EL (cell line): ENCODE data around the gene SNX10.

Experiments
- DNase-seq: peaks from one replicate; pipeline ENCODE4 v3.0.0-alpha.2; 2016

Gene SNX10

GRCh38 chr7:26305090-26305868 is 13.6 kb downstream of the SNX10 start:
- DNase-seq = no peak

GRCh38 chr7:26305869-26306665 is 14.4 kb downstream of the SNX10 start:
- no peak for DNase-seq

- no peak for DNase-seq
These were observed 15.1 kb downstream of the SNX10 start for GRCh38 chr7:26306790-26307189.

GRCh38 chr7:26307226-26307625 is 15.6 kb downstream of the SNX10 start:
- peak; percentile 11 for DNase-seq

GRCh38 chr7:26307791-26308190 is 16.1 kb downstream of the SNX10 start:
- no peak for DNase-seq

GRCh38 chr7:26308551-26308950 is 16.9 kb downstream of the SNX10 start:
- DNase-seq = no peak

GRCh38 chr7:26309089-26309488 is 17.4 kb downstream of the SNX10 start:
- no peak for DNase-seq

GRCh38 chr7:26311798-26312197 is 20.1 kb downstream of the SNX10 start:
- no peak for DNase-seq

GRCh38 chr7:26317211-26317610 is 25.5 kb downstream of the SNX10 start:
- no peak for DNase-seq

GRCh38 chr7:26318921-26319320 is 27.3 kb downstream of the SNX10 start:
- DNase-seq = no peak

- DNase-seq = no peak
These were observed 28.0 kb downstream of the SNX10 start for GRCh38 chr7:26319636-26320035.

- DNase-seq = no peak
These were observed 29.2 kb downstream of the SNX10 start for GRCh38 chr7:26320878-26321277.

GRCh38 chr7:26321435-26321834 is 29.8 kb downstream of the SNX10 start:
- DNase-seq = peak; percentile 10

- no peak for DNase-seq
These were observed 34.5 kb downstream of the SNX10 start for GRCh38 chr7:26326211-26326610.

GRCh38 chr7:26328498-26329390 is 37.1 kb downstream of the SNX10 start:
- DNase-seq = no peak

- no peak for DNase-seq
These were observed 38.0 kb downstream of the SNX10 start for GRCh38 chr7:26329520-26330255.

- DNase-seq = no peak
These were observed 39.5 kb downstream of the SNX10 start for GRCh38 chr7:26331113-26331512.

GRCh38 chr7:26331789-26332188 is 40.1 kb downstream of the SNX10 start:
- no peak for DNase-seq

- DNase-seq = no peak
These were observed 41.0 kb downstream of the SNX10 start for GRCh38 chr7:26332698-26333097.

GRCh38 chr7:26334166-26334859 is 42.7 kb downstream of the SNX10 start:
- DNase-seq = no peak

GRCh38 chr7:26337232-26337865 is 45.7 kb downstream of the SNX10 start:
- no peak for DNase-seq
